SK-N-SH treated with all-trans-retinoic acid at 6 μM for 48 hours (cell line): ENCODE results near the gene COX17.

Experiments
- ATAC-seq: fragments of 200-7000 bp; cut with Tn5 transposase; 3 replicates; pipeline ENCODE4 v1.9.1; 2020; ENCODE audit warnings: mild to moderate bottlenecking, moderate library complexity
- ARNTL ChIP-seq: fragments of 450-650 bp; formaldehyde crosslinking; IDR thresholded peaks from 2 replicates; pipeline ENCODE4 v1.5.0; 2020; ENCODE audit warnings: low read depth, mild to moderate bottlenecking, moderate library complexity, borderline replicate concordance
- BACH2 ChIP-seq: fragments of 250-450 bp; sonication (Bioruptor Pico); IDR thresholded peaks from 2 replicates; pipeline ENCODE4 v1.9.0; 2021; ENCODE audit warnings: mild to moderate bottlenecking, borderline replicate concordance
- CREB5 ChIP-seq: fragments of 250-450 bp; sonication (Bioruptor Pico); IDR thresholded peaks from 2 replicates; pipeline ENCODE4 v1.5.1; 2020; ENCODE audit warnings: low read depth, mild to moderate bottlenecking, moderate library complexity
- CSDC2 ChIP-seq: fragments of 250-450 bp; sonication (Bioruptor Pico); IDR thresholded peaks from 2 replicates; pipeline ENCODE4 v1.5.0; 2020; ENCODE audit warnings: mild to moderate bottlenecking, moderate library complexity
- ESRRG ChIP-seq: fragments of 250-450 bp; sonication (Bioruptor Pico); IDR thresholded peaks from 2 replicates; pipeline ENCODE4 v1.6.1; 2021; ENCODE audit warnings: mild to moderate bottlenecking
- ISL1 ChIP-seq: fragments of 250-450 bp; sonication (Bioruptor Pico); IDR thresholded peaks from 2 replicates; pipeline ENCODE4 v2.1.2; 2022; ENCODE audit warnings: mild to moderate bottlenecking, moderate library complexity
- POU6F1 ChIP-seq: fragments of 250-450 bp; sonication (Bioruptor Pico); IDR thresholded peaks from 2 replicates; pipeline ENCODE4 v1.8.0; 2021; ENCODE audit warnings: low read depth, mild to moderate bottlenecking, moderate library complexity, borderline replicate concordance
- PPARA ChIP-seq: fragments of 250-450 bp; sonication (Bioruptor Pico); IDR thresholded peaks from 2 replicates; pipeline ENCODE4 v1.5.0; 2020; ENCODE audit warnings: mild to moderate bottlenecking, borderline replicate concordance
- RARB ChIP-seq: fragments of 250-450 bp; sonication (Bioruptor Pico); IDR thresholded peaks from 2 replicates; pipeline ENCODE4 v1.8.0; 2021; ENCODE audit warnings: mild to moderate bottlenecking, moderate library complexity
- SNAI2 ChIP-seq: fragments of 250-450 bp; sonication (Bioruptor Pico); IDR thresholded peaks from 2 replicates; pipeline ENCODE4 v1.5.0; 2020; ENCODE audit warnings: mild to moderate bottlenecking, moderate library complexity
- TSHZ2 ChIP-seq: fragments of 250-450 bp; sonication (Bioruptor Pico); IDR thresholded peaks from 2 replicates; pipeline ENCODE4 v1.5.0; 2020; ENCODE audit warnings: mild to moderate bottlenecking, moderate library complexity
- ZC3H10 ChIP-seq: fragments of 250-450 bp; sonication (Bioruptor Pico); IDR thresholded peaks from 2 replicates; pipeline ENCODE4 v1.5.1; 2021; ENCODE audit warnings: mild to moderate bottlenecking, moderate library complexity
- ZFP3 ChIP-seq: fragments of 250-450 bp; sonication (Bioruptor Pico); IDR thresholded peaks from 2 replicates; pipeline ENCODE4 v1.5.0; 2020; ENCODE audit warnings: mild to moderate bottlenecking, moderate library complexity
- ZFP30 ChIP-seq: fragments of 450-650 bp; formaldehyde crosslinking; IDR thresholded peaks from 2 replicates; pipeline ENCODE4 v1.5.0; 2022; ENCODE audit warnings: mild to moderate bottlenecking, moderate library complexity
- ZNF565 ChIP-seq: fragments of 450-650 bp; formaldehyde crosslinking; conservative IDR thresholded peaks from 2 replicates; pipeline ENCODE4 v1.5.0; 2020; ENCODE audit warnings: low read depth, mild to moderate bottlenecking, moderate library complexity
- ZNF70 ChIP-seq: fragments of 450-650 bp; formaldehyde crosslinking; IDR thresholded peaks from 2 replicates; pipeline ENCODE4 v1.5.0; 2020; ENCODE audit warnings: mild to moderate bottlenecking, moderate library complexity
- ZNF8 ChIP-seq: fragments of 450-650 bp; formaldehyde crosslinking; IDR thresholded peaks from 2 replicates; pipeline ENCODE4 v1.5.0; 2020; ENCODE audit warnings: mild to moderate bottlenecking, moderate library complexity

The COX17 gene

GRCh38 chr3:119716998-119717397 lies 39.8 kb upstream of the COX17 start:
- TF ChIP-seq ZNF70 (CRISPR knock-in tag), result no peak
- no peak for TF ChIP-seq CSDC2 (CRISPR knock-in tag)
- no peak for TF ChIP-seq TSHZ2
- no peak for TF ChIP-seq RARB (CRISPR knock-in tag)
- TF ChIP-seq ESRRG (CRISPR knock-in tag), result no peak
- no peak for ATAC-seq

- TF ChIP-seq ZC3H10 (CRISPR knock-in tag), result no peak
- TF ChIP-seq CSDC2 (CRISPR knock-in tag), result no peak
- TF ChIP-seq PPARA (CRISPR knock-in tag), result no peak
- no peak for TF ChIP-seq RARB (CRISPR knock-in tag)
- no peak for TF ChIP-seq SNAI2 (CRISPR knock-in tag)
- no peak for TF ChIP-seq ISL1 (CRISPR knock-in tag)
- TF ChIP-seq ZNF565 (CRISPR knock-in tag), result no peak
- no peak for TF ChIP-seq ZFP30
- TF ChIP-seq POU6F1 (CRISPR knock-in tag), result no peak
- no peak for TF ChIP-seq ZNF70 (CRISPR knock-in tag)
- TF ChIP-seq CREB5 (CRISPR knock-in tag), result no peak
- TF ChIP-seq BACH2 (CRISPR knock-in tag), result no peak
- TF ChIP-seq, all 23 proteins: peak for 0
- no peak for ATAC-seq
These were observed 37.9 kb upstream of the COX17 start for GRCh38 chr3:119715105-119715504.

- ATAC-seq, result peak; percentile 4; the same call in 1 of the 3 replicates
- TF ChIP-seq PPARA (CRISPR knock-in tag) (no peak), BACH2 (CRISPR knock-in tag) (no peak)
These were observed 26.8 kb upstream of the COX17 start for GRCh38 chr3:119703820-119704531.

DNA sequence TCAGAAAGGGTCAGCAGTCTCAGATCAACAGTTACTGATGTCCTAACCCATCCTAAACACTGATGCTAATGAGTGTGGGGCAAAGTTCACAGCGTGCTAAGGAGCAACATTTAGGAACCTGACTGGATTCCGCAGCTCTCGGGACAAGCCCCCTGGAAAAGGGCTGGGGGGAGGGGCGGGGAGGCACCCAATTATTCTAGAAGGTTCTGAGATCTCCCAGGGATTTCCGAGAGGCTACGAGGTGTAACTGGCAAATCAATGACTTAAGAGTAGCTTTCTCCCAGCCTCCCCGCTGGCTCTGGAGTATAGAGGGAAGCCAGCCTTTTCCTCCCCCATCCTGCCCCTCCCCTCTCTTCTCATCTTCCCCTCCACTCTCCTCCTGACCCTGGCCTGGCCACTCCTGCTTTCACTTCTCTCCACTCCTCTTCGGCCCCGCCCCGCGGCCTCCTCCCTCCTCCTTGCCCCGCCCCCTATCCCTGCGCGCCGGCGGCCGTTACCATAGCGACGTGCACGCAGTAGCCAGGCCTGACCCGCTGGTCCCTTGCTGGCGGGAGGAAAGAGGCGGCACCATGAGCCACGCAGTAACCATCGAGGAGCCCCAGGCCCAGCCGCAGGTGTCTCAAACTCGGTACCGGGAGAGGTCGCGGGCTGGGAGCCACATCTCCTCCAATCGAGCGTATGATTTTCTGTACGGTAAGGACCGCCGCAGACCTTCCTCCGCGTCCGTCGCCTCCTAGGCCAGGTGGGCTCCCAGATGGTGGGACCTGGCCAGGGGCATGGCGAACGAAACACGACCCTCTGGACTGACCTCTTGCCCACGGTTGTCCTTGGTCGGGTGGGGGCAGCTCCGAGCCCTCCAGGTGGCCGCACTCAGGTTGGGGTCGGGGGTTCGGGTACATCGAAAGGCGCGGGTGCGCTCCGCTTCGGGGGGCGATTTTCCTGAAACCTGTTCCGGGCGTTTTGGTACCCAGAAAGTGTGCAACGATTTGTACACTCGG lies 25.6 kb upstream of the COX17 start, which contains the start of gene CFAP91:
Gene CFAP91, plus strand, starts transcription at position 493 of the 998 bp plus-strand sequence. Its CDS starts 77 bp downstream, at position 570.
- peak; percentile 99 for ATAC-seq
- TF ChIP-seq ZNF70 (CRISPR knock-in tag), result no peak
- no peak for TF ChIP-seq RARB (CRISPR knock-in tag)
- no peak for TF ChIP-seq ZFP3 (CRISPR knock-in tag)
- no peak for TF ChIP-seq ARNTL (CRISPR knock-in tag)
- TF ChIP-seq ZNF8 (CRISPR knock-in tag), result no peak
- no peak for TF ChIP-seq POU6F1 (CRISPR knock-in tag)
- TF ChIP-seq BACH2 (CRISPR knock-in tag), result no peak
- TF ChIP-seq ESRRG (CRISPR knock-in tag), result no peak
